GM19035 (cell line): ENCODE data around the gene OLFM2.
"Not testable (repeated sequence)": the region's sequence is repeated elsewhere in the genome, so short reads cannot be mapped to it uniquely, and the experiment has no call there.

Experiments used
- ATAC-seq: cut with Tn5 transposase; IDR thresholded peaks from one replicate; pipeline ENCODE4 v1.9.1; 2021; ENCODE audit not compliant: unreplicated experiment

Gene OLFM2

DNA sequence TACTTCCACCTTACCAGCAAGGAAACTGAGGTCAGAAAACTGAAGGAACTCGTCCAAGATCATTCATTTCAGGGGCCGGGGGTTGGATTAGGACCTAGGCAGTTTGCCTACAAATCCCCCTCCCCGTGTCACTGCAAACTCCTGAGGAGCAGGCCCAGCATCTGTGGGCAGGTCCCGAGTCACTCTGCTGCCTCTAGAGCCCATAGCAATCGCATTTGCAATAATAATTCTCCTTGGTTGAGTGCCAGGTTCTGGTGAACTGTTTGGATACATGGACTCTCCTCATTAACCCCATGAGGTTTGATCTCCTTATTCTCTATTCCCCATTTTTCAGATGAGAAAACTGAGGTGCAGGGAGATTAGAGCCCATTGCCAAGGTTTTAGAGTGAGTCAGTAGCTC is 100.3 kb downstream of the OLFM2 start:
- ATAC-seq: no peak

DNA sequence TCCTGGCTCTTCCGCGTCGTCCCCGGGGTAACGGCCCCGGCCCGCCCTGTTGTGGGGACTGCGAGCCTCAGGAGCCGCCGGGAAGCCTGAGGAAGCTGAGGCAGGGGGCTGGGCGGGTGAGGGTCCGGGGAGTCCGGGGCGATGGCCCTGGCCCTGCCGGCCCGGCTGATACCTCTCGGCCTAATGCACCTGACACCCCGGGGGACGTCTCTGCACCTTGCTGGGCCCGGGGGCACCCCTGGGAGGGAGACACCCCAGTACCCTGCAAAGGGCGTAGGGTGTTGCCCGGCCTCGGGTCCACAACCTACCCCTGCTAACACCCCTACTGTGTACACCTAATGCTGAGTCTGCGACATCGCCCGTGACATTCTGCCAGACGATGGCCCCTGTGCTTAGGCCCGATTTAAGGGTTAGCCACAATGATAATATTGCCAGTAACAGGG is 100.8 kb downstream of the OLFM2 start:
- peak; percentile 21 for ATAC-seq

DNA sequence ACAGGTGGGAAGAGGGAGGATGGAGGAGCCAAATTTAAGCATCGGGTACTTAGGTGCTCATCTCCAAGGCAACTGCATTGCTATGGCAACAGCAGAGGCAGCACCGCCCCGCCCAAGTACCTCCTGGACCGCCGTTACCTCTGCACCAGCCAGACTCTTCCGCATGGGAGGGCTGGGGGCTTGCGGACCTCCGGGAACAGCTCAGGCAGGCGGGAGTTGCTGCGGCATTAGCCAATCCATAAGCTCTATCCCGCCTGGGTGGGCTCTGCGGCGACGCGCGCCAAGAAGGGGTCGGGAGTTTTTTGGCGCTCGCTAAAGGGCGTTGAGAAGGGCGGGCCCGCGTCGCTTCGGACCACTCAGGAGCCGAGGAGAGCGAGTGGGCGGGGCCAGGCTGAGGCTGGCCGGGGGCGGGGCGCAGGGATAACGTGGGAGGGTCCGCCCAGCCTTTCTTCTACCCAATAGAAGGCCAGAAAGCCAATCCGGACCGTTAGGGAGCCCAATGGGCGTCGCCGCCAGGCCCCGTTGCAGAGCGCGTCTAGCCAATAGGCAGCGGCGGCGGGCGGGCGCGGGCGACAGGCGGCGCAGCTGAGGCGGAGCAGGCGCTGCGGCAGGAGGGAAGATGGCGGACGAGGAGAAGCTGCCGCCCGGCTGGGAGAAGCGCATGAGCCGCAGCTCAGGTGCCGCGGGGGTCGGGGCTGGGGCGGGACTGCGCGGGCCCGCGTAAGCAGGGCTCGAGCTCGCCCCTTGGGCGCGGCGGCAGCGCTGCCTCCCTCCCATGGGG is 101.4 kb downstream of the OLFM2 start, which contains the start of gene PIN1:
Gene PIN1 (plus strand): TSS at position 593 of the 781 bp plus-strand sequence. CDS start 27 bp downstream, at position 620.
- peak; percentile 96 for ATAC-seq

DNA sequence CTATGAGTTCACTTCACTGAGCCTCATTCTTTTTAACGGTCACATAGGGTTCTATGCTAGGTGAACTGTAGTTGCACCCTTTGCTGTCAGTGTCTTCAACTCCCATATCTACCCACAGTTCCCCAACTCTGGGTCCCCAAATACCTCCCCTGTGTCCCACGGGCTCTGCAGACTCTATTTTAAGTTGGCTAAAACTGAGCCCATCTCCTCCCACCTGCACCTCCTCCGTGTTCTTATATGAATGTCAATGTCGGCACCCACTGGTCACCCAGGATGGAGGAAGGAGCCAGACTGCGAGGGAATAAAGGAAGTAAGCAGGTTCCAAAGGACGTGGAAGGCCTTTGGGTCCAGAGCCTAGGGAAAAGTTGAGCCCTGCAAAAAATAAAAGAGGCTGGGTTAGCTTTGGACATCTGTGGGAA is 102.0 kb downstream of the OLFM2 start:
- no peak for ATAC-seq

DNA sequence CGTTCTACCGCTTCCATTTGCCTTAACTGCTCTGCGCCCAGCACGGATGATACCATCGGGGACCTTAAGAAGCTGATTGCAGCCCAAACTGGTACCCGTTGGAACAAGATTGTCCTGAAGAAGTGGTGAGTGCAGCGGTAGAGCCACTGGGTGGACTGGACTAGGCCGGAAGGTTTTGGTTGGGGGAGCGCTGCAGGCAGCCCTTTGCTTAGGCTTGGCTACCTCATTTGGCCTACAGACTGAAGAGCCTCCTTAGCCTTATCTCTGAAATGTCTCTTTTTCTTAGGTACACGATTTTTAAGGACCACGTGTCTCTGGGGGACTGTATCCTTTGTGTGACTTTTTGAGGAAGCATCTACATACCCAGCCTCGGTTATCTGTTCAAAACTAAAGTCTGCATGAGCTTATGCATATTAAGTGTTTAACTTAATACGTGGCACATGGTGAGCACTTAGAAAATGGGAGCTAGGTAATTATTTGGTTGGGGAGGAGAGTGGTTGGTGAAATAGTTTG is 107.7 kb downstream of the OLFM2 start:
- ATAC-seq: no peak

DNA sequence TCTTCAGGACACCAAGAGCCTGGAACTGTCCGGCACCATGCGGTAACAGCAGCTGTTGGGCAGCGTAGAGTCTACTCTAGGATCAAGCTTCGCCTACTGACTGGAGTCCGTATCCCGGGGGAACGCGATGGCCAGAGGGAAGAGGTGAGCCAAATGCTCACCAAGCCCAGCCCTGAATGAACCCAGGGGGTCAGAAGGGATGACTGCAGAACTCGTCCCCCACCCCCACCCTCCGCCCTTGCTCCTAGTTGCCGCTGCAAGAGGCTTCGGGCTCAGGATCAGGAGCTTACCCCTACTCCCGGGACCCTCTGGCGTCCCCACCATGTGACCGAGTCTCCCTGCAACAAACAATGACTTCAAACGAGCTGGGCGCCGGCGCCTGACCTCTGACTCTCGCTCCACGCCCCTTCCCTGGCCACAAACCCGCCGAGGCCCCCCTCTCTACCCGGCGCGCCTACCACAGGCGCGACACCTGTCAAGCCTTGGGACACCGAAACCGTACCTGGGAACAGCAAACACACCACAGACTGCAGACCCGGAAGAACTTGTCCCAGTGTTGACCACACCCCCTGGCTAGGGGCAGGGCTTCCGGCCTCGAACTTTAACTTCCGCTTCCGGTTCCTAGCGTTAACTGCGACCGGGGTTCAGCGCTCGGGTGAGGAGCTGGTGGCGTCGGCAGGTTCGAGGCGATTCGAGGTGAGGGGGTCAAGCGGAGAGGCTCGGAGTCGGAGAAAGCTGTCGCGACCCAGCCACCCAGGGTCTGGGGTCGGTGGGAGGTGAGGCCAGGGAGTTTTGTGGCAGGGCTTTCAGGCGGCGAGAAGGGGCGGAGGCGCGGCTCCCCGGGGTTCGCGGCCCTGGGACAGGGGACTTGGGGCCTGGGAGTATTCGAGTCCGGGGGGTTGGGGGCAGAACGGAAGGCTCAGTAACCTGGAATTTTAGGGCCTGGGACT is 108.8 kb downstream of the OLFM2 start, which contains the start of gene UBL5:
Gene UBL5 (plus strand): TSS at position 630 of the 950 bp plus-strand sequence. CDS start 420 bp downstream, outside the sequence.
- peak; percentile 89 for ATAC-seq

DNA sequence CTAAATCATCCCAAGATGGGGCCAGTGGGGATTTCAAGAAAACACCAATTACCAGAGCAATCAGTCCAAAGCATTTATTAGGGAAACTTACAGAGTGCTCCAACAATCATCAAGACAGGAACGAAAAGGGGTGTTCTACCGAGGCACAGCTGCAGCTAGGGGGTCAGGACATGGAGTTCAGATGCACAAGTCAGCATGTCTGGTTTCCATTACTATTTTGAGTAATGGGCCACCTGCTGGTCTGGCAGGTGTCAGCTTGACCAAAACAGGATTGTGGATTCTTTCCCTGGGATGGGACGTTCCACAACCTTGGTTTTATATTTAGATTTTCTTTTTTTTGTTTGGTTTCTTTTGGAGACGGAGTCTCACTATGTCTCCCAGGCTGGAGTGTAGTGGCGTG is 112.5 kb downstream of the OLFM2 start:
- no peak for ATAC-seq

DNA sequence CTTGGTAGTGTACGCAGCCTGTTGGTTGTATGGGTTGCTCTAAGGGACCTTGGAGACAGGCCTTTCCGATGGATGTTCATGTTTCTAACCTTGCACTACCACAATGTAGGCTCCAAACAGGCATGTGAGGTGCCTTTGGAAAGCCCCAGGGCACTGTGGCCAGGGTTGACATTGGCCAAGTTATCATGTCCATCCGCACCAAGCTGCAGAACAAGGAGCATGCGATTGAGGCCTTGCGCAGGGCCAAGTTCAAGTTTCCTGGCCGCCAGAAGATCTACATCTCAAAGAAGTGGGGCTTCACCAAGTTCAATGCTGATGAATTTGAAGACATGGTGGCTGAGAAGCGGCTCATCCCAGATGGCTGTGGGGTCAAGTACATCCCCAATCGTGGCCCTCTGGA is 116.3 kb downstream of the OLFM2 start:
- not testable (repeated sequence) for ATAC-seq

DNA sequence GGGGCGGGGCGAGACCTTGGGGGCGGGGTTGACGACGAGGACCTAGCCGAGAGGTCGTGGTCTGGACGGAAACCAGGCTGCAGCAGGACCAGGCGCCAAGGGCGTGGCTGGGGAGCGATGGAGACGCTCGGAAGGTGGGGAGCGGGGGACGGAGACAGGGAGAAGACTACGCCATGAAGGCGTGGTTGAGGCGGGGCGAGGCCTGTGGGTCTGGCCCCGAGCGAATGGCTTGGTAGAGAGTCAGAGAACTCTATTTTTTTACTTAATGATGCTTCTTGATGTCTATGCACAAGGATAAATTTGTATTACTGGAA is 116.8 kb downstream of the OLFM2 start:
- no peak for ATAC-seq

DNA sequence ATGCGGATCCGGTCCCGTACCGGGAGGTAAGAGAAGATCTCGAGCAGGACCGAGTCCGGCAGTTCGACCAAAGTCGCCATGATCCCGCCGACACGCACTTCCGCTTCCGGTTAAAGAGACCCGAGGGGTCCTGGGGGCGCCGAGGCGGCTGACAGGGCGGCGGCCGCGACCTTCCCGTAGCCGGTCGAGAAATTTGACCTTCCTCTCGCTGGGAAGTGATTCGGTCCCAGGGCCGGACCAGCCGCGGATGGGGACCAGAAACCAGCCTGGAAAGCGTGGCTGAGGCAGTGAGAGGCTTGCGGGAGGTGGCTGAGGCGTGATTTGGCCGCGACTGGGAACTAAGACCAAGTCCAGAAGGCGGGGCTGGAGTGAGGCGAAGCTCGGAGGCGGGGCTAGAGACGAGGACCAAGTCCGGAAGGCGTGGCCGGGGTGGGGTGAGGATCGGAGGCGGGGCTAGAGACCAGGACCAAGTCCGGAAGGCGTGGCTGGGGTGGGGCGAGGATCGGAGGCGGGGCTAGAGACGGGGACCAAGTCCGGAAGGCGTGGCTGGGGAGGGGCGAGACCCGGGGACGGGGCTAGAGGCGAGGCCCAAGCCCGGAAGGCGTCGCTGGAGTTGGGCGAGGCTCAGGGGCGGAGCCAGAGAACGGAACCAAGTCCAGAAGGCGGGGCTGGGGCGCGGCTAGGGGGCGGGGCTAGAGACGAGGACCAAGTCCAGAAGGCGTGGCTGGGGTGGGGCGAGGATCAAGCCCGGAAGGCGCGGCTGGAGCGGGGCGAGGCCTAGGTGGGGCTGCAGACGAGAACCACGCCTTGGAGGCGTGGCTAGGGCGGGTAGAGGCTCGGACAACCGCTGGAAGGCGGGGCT is 117.3 kb downstream of the OLFM2 start, which contains the start of gene FBXL12:
Gene FBXL12 (minus strand): TSS at position 346 of the 862 bp plus-strand sequence. CDS start 266 bp downstream, at position 80.
- peak; percentile 86 for ATAC-seq

DNA sequence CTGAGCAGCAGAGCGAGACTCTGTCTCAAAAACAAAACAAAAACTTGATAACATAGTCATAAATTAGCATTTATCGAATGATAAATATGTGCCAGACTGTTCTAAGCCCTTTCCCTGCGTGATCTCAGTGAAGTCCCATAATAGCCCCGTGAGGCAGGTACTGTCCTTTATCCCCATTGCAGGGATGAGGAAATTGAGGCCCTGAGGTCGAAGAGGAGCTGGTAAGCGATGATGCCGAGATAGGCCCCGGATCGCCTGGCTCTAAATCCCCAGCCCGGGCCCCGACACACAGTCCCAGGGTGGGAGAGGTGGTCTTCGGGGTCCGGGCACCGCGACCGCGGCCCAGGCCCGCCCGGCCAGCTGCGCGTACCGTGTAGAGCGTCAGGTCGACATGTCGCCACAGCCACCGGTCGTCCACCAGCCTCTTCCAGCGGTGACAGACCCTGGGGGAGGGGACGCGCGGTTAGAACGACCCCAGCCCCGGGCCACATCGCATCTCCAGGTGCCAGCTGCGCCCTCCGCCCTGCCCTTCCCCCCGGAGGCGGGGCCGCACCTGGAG is 118.1 kb downstream of the OLFM2 start:
- no peak for ATAC-seq

DNA sequence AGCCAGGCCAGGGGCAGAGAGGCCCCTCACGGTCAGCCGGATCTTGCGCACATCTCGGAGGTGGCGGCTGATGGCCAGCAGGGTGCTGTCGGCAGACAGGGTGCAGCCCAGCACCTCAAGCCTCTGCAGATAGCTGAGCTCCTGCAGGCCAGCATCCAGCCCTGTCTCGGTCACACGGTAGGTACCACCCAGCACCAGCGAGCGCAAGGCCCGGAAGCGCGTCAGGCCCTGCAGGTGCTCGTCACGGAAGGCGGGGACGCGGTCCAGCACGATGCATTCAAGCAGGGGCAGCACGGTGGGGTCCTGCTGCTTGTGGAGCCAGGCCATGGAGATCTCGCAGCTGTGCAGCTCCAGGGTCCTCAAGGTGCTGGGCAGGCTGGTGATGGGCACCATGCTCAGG is 125.2 kb downstream of the OLFM2 start:
- ATAC-seq: no peak

DNA sequence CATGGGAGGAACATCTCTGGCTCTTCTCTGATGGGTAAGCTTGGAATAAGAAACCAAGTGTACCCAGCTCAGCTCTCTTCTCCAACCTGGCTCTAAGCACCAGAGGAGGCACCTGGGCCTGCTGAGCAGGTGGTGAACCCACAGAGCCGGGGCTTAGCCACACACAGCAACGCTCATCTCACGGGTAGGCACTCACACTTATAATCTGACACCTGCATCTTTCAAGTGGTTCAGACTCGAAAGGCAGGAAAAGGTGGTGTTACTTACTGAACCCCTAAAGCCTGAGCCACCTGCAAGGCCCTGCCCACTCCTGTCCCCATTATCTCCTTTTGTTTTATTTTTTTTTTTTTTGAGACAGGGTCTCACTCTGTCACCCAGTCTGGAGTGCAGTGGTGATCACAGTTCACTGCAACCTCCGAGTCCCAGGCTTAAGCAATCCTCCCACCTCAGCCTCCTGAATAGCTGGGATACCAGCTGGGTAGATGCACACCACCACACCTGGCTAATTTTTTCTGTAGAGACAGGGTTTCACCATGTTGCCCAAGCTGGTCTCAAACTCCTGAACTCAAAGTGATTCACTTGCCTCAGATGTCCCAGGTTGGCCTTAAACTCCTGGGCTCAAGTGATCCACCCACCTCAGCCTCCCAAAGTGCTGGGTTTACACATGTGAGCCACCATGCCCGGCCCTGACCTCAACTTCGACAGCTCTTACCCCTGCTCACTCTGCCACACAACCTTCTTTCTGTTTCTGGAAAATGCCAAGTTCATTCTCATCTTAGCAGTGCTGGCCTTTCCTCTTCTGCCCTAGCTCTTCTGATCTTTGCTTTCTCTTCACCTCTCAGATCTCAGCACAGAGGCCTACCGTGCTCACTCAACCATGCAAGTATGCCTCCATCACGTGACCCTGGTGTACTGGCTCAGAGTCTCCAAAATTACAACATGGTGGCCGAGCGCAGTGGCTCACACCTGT is 127.2 kb downstream of the OLFM2 start:
- no peak for ATAC-seq

DNA sequence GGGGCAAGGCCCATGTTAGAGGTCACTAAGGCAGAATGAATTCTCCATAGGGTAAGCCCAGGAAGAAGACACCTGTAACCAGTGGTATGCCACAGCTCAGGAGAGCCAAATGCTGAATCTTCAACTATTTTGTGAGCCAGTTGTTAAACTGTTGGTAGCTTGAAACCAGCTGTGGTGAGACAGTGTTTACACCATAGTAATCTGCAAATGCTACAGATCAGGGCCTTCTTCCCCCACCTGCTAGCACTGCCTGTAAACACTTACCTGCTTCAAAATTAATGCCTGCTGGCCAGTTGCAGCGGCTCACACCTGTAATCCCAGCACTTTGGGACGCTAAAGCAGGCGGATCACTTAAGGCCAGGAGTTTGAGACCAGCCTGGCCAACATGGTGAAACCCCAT is 129.5 kb downstream of the OLFM2 start:
- ATAC-seq: no peak
